ENCODE data around the gene GRIK1.

GRIK1 gene

DNA sequence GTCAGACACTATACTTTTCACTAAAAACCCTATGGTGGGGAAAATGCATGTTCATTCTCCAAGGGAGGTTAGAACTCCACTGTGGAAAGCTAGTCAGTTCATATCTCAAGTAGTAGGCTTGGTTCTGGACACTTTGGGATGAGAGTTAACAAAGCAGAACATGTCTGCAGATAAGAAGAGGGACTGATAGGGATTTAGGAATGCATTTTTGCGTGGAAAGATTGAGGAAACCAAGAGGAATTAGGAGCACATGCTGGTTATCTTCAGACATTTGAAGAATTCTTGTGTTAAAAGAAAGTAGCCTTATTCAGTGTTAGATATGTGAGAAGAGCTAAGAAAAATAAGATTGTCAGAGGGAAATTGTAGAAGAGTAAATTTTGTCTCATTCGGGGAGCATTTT is 1.2 kb upstream of the GRIK1 start:
- TF ChIP-seq ZNF274 (IDR thresholded peaks at IDR 0.05; ENCODE audit: low read depth, low read length) = no peak

DNA sequence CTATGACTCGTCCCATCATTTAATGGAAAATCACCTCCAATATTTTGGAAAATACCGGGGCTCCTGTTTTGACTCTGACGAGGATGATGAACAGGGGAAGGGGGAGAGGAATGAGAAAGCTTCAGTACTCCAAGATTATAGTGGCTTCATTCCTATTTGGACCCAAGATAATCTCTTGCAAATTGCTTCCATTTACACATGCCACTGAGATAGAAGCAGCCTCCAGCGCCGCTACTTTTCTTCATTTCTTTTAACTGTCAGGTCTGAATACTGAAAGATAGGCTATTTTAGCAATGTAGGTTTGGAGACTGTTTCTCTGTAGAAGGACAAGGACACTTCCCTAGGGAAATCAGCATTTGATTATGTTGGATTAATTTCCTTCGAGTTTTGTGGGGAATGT is 565 bp upstream of the GRIK1 start:
- no peak for TF ChIP-seq ZNF274 (IDR thresholded peaks at IDR 0.05; ENCODE audit: low read depth, low read length)
- H3K4me3 ChIP-seq (ENCODE audit: low read length) = no peak overlapping the region

More for the DNA sequence above, 1.2 kb upstream of the GRIK1 start:
- H3K4me3 ChIP-seq (ENCODE audit: low read length) = no peak overlapping the region

DNA sequence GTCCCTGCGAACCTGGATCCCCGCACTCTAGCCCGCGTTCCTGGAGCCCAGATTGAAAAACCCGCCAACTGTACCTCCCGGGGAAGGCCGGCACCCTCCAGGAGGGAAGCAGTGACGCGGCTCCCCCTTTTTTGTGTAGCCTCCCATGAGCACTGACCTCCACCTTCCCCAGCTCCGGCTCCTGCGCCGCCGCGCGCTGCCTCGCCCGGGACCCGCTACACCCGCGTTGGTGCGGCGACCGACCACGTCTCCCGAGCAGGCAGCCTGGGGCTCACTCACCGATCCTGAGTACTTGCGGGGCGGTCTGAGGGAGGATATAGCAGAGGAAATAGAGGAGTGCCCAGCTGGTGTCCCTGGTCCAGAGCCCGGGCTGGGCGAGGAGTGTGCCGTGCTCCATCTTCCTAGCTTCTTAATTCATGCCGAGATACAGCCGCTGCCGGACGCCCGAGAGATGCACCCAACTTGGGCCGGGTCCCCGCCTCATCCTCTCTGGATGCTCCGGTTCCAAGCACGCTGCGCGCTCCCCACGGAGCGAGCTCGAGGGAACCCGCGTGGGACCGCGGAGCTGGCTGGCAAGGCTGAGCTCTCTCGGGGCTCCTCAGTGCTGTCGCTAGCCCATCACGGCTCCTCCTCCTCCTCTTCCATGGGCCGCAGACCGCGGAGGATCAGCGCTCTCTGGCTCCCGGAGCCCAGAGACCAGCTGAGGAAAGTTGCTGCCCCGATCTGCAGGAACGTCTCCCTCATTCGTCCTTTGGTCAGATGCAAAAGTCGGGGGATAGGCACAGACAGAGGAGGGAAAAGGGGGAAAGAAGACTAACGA is 482 bp downstream of the GRIK1 start:
- TF ChIP-seq ZNF274 (IDR thresholded peaks at IDR 0.05; ENCODE audit: low read depth, low read length) = no peak
- no peak overlapping the region for H3K4me3 ChIP-seq (ENCODE audit: low read length)

DNA sequence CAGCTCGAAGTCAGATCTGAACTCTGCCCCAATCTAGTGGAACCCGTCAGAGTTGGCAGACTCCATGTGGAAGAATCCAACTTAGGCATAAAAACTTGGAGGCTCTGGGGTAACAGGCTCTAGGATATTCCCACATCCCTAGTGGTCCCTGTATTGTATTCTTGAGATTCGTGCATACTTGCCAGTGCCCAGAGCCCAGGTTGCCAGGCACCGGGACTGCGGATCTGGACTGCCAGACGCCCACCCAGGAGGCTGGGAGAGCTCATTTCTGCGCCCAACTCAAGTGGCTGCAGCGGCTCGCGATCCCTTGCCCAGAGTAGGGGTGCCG is 1.1 kb downstream of the GRIK1 start:
- no peak overlapping the region for H3K4me3 ChIP-seq (ENCODE audit: low read length)
- TF ChIP-seq ZNF274 (IDR thresholded peaks at IDR 0.05; ENCODE audit: low read depth, low read length) = no peak

DNA sequence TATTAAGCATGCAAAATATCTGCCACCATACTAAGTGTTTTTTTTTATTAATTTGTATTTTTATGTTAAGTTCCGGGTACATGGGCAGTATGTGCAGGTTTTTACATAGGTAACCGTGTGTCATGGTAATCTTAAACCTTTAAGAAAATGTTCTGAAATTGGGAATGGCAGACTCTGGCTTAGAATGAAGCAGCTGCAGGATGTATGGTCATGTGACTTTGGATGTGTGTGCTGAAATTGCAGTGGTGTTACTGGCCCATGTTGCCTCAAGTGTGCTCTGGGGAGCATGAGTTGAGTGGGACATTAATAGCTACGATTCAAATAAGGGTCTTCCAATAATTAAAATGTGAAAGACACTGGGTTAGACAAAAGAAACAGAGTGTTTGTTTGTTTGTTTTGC is 6.7 kb downstream of the GRIK1 start:
- no peak for TF ChIP-seq ZNF274 (IDR thresholded peaks at IDR 0.05; ENCODE audit: low read depth, low read length)

DNA sequence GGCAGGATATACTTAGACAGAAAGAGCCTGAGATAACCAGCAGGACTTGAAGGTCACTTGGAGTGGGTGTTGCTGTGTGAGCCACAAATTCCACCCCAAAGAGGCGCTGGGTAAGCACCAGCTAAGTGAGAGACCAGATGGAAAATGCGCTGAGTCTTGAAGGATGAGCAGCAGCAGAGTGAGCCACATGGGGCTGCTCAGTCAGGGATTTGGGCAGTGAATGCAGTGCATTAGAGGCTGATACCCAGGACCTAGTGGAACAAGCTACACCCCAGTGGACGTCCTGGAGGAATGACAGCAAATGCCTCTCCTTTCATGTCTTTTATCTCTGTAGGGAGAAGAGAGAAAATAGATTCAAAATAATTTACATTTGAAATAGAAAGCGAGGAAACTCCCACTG is 11.3 kb downstream of the GRIK1 start:
- TF ChIP-seq ZNF274 (IDR thresholded peaks at IDR 0.05; ENCODE audit: low read depth, low read length) = no peak
- no peak overlapping the region for H3K4me3 ChIP-seq (ENCODE audit: low read length)

More for the DNA sequence above, 6.7 kb downstream of the GRIK1 start:
- no peak overlapping the region for H3K4me3 ChIP-seq (ENCODE audit: low read length)

DNA sequence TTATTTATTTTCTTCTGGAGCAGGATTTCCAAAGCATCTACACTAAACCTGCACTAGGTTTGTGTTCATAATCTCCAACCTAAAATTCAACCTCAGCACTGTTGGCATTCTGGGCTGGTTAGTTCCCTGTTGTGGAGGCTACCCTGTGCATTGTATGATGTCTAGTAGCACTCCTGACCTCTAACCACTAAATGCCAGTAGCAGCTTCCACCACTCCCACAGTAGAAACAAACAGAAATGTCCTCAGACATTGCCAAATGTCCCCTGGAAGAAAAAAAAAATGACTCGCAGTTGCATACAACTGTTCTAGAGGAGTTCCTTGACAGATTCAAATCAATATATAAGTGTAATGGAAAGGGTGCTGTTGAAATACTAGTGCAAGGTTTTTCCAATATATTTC is 18.9 kb downstream of the GRIK1 start:
- H3K4me3 ChIP-seq (ENCODE audit: low read length) = no peak overlapping the region
- TF ChIP-seq ZNF274 (IDR thresholded peaks at IDR 0.05; ENCODE audit: low read depth, low read length) = no peak

DNA sequence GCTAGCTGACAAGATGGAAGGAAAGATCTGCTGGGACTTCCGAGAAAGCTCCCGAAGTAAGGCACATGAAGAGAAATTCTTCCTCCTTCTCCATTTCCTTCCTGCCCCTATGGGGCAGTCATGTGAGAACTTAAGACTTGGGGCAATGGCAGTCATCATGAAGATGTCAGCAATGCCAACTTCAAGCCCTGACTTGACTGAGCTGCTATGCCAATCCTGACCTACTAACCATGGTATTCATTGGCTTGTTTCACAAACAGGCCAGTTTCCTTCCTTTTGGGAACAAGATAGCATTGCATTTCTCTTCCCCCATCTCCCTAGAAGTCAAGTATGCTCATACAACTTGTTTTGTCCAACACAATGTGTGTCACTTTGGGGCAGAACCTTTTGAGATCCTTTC is 25.5 kb downstream of the GRIK1 start:
- TF ChIP-seq ZNF274 (IDR thresholded peaks at IDR 0.05; ENCODE audit: low read depth, low read length) = no peak
- no peak overlapping the region for H3K4me3 ChIP-seq (ENCODE audit: low read length)

DNA sequence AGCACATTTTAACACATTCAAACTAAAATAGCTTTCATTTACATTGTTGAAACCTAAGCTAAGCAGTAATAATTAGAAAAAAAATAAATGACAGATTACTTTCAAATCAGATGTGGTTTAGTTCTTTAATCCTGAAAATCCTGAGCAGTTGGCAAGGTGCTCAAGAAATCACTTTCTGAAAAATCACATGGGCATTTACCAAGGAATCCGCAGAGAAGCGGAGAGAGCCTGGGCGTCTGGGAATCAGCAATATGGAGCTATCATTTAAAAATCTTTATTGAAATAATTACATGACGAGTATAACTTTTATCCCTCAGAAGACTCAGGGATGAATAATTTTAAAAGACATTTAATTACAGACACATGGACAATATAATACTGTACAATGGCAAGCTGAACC is 30.2 kb downstream of the GRIK1 start:
- H3K4me3 ChIP-seq (ENCODE audit: low read length) = no peak overlapping the region
- TF ChIP-seq ZNF274 (IDR thresholded peaks at IDR 0.05; ENCODE audit: low read depth, low read length) = no peak

DNA sequence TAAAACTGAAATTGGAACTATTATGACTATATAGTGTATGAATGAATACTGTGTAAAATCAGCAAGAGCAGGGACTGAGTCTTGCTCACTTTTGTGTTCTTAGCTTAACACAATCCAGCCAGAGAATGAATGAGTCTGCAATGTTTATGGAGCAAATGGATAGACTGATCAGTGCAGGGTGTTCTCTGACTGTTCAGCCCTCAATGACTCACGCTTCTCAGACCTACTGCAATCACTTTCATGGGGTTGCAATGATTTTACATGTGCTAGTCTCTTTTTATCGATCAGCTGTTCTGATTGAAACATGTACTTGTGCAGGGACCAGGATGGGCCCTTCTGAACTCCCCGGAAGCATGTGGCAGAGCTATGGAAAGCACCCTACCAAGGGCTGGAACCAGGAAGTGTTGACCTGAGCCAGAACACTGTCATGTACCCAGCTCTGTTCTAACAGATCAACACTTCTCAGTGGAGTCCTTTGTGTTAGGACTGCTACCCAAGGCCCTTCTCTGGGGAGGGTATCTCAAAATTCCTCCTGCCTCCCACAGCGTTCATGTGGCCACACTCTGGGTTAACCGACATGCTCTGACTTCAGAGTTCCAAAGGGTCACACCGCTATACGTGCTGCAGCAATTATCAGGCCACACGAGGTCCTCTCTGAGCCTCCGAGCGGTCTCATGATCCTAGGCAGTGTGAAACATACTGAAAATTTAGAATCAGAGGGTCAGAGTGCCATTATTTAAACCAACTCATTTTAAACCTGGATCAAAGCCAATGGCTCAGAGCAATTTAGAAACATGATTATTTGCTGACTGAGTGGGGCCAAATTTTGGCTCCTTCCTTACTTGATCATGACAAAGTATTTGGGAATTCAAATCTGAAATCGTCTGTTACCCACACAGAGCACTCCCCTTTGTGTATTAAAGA is 35.2 kb downstream of the GRIK1 start:
- no peak for TF ChIP-seq ZNF274 (IDR thresholded peaks at IDR 0.05; ENCODE audit: low read depth, low read length)
- H3K4me3 ChIP-seq (ENCODE audit: low read length) = no peak overlapping the region

DNA sequence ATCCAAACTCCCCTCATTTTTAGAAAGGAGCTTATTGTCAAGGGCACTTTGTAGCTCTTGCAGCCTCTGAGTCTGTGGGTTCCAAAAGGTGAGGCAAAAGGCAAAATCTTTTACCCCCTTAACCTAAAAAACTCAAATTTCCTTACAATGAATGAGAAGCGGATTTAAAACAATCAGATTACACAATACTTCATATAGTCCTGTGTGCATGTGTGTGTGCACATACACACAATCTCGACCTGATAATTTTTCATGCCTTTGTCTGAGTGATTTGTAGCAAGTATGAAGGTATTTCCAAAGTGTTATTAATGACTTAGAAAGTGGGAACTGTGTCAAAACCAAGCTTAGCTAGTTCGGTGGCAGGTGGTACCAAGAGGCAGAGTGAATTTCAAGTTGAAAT is 42.9 kb downstream of the GRIK1 start:
- H3K4me3 ChIP-seq (ENCODE audit: low read length) = no peak overlapping the region
- TF ChIP-seq ZNF274 (IDR thresholded peaks at IDR 0.05; ENCODE audit: low read depth, low read length) = no peak

DNA sequence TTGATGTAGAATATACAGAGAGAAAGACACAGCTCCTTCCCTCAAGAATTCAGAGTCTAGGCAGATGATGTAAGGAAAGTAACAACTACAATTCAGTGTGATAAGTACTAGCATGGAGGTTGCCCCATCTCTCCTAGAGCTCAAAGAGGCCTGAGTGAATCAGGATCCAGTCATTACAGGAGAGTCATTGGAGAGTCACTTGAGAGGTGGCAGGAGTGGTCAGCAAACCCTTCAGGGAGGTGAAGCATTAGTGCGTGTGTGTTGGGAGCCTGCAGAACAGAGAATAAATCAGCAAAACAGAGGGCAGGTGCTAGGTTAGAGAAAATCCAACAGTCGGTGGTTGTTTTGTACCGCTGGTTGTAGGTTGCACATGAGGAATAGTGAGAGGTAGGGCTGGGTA is 46.1 kb downstream of the GRIK1 start:
- TF ChIP-seq ZNF274 (IDR thresholded peaks at IDR 0.05; ENCODE audit: low read depth, low read length) = no peak
- H3K4me3 ChIP-seq (ENCODE audit: low read length) = no peak overlapping the region

DNA sequence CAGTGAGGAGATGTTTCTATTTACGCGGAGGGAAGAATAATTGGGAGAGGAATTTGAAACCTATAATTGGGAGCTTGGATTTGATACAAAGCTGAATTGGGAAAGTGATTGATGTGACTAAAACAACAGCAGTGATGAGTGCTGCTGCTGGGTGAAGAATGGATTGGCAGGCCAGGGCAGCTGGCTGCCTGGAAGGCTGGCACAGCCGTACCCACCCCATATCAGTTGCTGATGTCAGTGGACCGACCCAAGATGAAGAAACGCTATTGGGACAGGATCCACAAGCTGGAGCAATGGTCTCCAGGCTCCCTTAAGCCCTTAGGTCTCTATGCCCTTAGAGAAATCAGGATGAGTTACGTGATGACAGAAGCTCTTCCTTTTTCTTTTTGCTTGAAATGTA is 47.4 kb downstream of the GRIK1 start:
- H3K4me3 ChIP-seq (ENCODE audit: low read length) = no peak overlapping the region
- no peak for TF ChIP-seq ZNF274 (IDR thresholded peaks at IDR 0.05; ENCODE audit: low read depth, low read length)

DNA sequence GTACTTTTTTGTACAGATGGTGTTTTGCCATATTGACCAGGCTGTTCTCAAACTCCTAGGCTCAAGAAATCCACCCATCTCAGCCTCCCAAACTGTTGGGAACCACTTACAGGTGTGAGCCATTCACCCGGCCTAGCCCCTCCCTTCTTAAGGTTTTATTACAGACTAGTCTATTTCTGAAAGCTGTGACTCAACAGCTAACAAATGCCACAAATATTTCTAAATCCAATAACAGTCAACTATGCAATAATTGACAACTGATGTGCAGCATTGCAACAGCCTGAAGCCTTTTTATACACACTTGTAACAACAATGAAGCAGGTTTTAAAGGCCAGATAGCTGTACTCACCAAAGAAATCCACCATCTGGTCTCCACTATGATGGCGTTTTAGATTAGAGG is 51.4 kb downstream of the GRIK1 start:
- no peak for TF ChIP-seq ZNF274 (IDR thresholded peaks at IDR 0.05; ENCODE audit: low read depth, low read length)
- H3K4me3 ChIP-seq (ENCODE audit: low read length) = no peak overlapping the region

Data from GM08714 (cell line).